Activated CD4-positive, alpha-beta T cell treated with anti-CD3 and anti-CD28 coated beads for 36 hours (primary cell): ENCODE measurements around the gene KCNK2. TPM values are rescaled to one million over a fixed set of nuclear protein-coding genes. Genes with fewer than 3 reads are reported as not detected.

Source experiments
- ATAC-seq: fragments of 200-7000 bp; cut with Tn5 transposase; one replicate; pipeline ENCODE4 v1.10.0; 2021; ENCODE audit warnings: mild to moderate bottlenecking, moderate library complexity
- CTCF ChIA-PET: fragments of 350-600 bp; sonication (Branson Sonifier 250); formaldehyde crosslinking; loops from one replicate; lab custom pipeline; 2021; ENCODE audit warnings: antibody characterized with exemption; lab: Charles Lee
- POLR2A ChIA-PET: fragments of 350-600 bp; sonication (Branson Sonifier 250); formaldehyde crosslinking; loops from one replicate; lab custom pipeline; 2021; ENCODE audit warnings: antibody characterized with exemption, inconsistent platforms; lab: Charles Lee
- DNase-seq: peaks from one replicate; pipeline ENCODE4 v3.0.0-alpha.2; 2020
- H3K27ac Mint-ChIP-seq: one replicate; pipeline ENCODE4 v1.8.0; 2021; ENCODE audit warnings: mixed read lengths
- H3K27me3 Mint-ChIP-seq: one replicate; pipeline ENCODE4 v1.8.0; 2021; ENCODE audit warnings: mixed read lengths
- H3K36me3 Mint-ChIP-seq: one replicate; pipeline ENCODE4 v1.8.0; 2021; ENCODE audit warnings: low read depth, mixed read lengths
- H3K4me1 Mint-ChIP-seq: one replicate; pipeline ENCODE4 v1.8.0; 2021; ENCODE audit warnings: mixed read lengths
- H3K4me3 Mint-ChIP-seq: one replicate; pipeline ENCODE4 v1.8.0; 2021; ENCODE audit warnings: mild to moderate bottlenecking, moderate library complexity, mixed read lengths
- H3K9me3 Mint-ChIP-seq: one replicate; pipeline ENCODE4 v1.8.0; 2021; ENCODE audit warnings: low read depth, mixed read lengths
- intact Hi-C, 2 experiments: fragments of 100-400 bp; cut with DNase I in 1 of 2; cut with micrococcal nuclease in 1 of 2; formaldehyde crosslinking; loops; one replicate each; pipeline versions ENCODE4 v1.14.2 to v1.15.1; 2022 to 2024; cut with DNase I, micrococcal nuclease
- total RNA-seq, 2 experiments: library from RNA; stranded (reverse); gene quantifications; one replicate each; pipeline ENCODE4 v1.2.3, GENCODE V29; 2021

KCNK2 gene
- total RNA-seq, 2 experiments from 2014 or later, result not detected

DNA sequence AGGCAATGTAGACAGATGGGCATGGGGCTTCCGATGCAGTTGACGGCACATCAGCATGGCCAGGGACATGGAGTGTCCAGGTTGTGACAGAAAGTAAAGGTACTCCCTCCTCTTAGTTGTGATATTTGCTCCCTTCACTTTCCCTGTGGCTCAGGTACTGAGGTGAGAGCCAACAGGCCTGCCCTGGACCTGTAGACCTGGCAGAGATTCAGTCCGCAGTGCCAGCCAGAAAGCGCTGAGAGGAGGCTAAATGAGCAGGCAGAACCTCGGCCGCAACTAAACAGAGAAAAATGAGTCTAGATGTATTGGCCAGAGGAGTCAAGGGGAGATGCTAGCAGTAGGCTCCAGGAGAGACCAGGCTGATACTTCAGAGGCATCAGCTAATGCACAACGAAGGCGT is 22.6 kb upstream of the KCNK2 start:
- DNase-seq (no peak), ATAC-seq (no peak)
- CTCF ChIA-PET, result no interaction called here
- peaks cover 4% of the 10 kb centered on the region for H3K27me3 Mint-ChIP-seq
- H3K27ac Mint-ChIP-seq, result no peak overlapping the region
- H3K4me1 Mint-ChIP-seq, result no peaks in the 10 kb centered on the region
- H3K4me3 Mint-ChIP-seq, result no peak overlapping the region
- intact Hi-C loops, result no loop called here
- no peaks in the 10 kb centered on the region for H3K36me3 Mint-ChIP-seq
- POLR2A ChIA-PET, result no interaction called here
- H3K9me3 Mint-ChIP-seq, result no peaks in the 10 kb centered on the region

DNA sequence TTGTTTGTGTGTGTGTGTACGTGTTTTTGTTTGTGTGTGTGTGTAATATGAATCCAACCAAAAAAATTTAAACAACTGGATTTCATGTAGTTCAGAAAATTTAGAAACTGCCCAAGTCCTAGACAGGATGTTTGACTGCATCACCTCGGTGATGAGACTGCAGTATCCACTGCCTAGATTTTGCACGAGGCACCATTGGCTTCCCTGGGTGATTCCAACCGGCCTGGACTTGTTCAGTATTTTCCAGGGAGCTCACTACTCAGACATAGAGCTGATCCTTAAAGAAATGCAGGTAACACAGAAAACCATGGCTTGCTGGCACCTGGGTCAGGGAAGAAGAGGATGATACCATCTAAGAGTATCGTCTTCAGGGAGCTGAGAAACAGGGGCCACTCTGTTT is 18.2 kb upstream of the KCNK2 start:
- ATAC-seq (no peak), DNase-seq (no peak)
- no peaks in the 10 kb centered on the region for H3K9me3 Mint-ChIP-seq
- H3K27ac Mint-ChIP-seq, result no peak overlapping the region
- H3K4me1 Mint-ChIP-seq, result no peaks in the 10 kb centered on the region
- no peaks in the 10 kb centered on the region for H3K36me3 Mint-ChIP-seq
- no peak overlapping the region for H3K4me3 Mint-ChIP-seq
- intact Hi-C loops, result no loop called here
- H3K27me3 Mint-ChIP-seq, result peaks cover 9% of the 10 kb centered on the region
- ChIA-PET CTCF (interaction anchor here (0.9 kb wide), 1 partner anchor 9 kb away, joined by 3 read pairs; no protein-coding TSS in a partner anchor), POLR2A (no interaction called here)

DNA sequence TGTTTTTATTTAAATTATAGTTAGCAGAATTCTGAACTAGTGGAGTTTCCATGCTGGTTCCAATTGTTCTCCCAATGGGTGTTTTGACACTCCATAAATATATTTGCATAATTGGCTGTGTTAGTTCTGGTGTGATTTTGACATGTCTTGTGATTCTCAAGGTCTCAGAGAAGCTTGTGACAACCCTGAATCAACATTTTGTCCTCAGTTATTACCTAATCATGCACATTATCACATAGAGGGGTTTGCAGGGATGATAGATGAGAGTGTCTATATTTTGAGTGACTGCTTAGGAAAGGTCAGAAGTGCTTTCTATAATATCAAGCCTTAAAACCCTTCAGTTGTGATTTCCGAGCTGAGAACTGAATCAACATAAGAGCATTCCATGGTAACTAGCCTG is 11.5 kb upstream of the KCNK2 start:
- no peak for DNase-seq
- Mint-ChIP-seq H3K4me3 (no peak overlapping the region), H3K27me3 (peaks cover 7% of the 10 kb centered on the region), H3K36me3 (no peaks in the 10 kb centered on the region), H3K4me1 (no peaks in the 10 kb centered on the region), H3K27ac (no peak overlapping the region), H3K9me3 (no peaks in the 10 kb centered on the region)
- POLR2A ChIA-PET, result no interaction called here
- CTCF ChIA-PET, result no interaction called here
- no peak for ATAC-seq
- intact Hi-C loops, result no loop called here

DNA sequence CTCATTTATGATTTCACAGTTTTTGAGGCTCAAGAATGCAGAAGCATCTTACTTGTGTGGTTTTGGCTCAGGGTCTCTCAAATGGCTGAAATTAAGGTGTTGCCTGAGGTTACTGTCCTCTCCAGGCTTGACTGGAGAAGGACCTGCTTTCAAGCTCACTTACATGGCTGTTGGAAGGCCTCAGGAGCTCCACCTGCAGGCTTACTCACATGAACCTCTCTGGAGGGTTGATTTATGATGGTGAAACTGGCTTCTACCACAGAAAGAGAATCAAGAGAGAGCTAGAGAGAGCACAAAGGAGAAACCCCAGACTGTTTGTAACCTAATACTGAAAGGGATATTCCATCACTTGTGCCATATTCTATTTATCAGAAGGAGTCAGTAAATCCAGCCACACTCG is 6.2 kb upstream of the KCNK2 start:
- H3K4me1 Mint-ChIP-seq, result no peaks in the 10 kb centered on the region
- intact Hi-C loops, result no loop called here
- peaks cover 19% of the 10 kb centered on the region for H3K27me3 Mint-ChIP-seq
- H3K9me3 Mint-ChIP-seq, result no peaks in the 10 kb centered on the region
- peak; percentile 34 for DNase-seq
- no peaks in the 10 kb centered on the region for H3K36me3 Mint-ChIP-seq
- peak; percentile 61 for ATAC-seq
- ChIA-PET POLR2A (no interaction called here), CTCF (interaction anchor here (1.6 kb wide), 1 partner anchor 9 kb away, joined by 5 read pairs; no protein-coding TSS in a partner anchor)
- H3K27ac Mint-ChIP-seq, result no peak overlapping the region
- no peak overlapping the region for H3K4me3 Mint-ChIP-seq

DNA sequence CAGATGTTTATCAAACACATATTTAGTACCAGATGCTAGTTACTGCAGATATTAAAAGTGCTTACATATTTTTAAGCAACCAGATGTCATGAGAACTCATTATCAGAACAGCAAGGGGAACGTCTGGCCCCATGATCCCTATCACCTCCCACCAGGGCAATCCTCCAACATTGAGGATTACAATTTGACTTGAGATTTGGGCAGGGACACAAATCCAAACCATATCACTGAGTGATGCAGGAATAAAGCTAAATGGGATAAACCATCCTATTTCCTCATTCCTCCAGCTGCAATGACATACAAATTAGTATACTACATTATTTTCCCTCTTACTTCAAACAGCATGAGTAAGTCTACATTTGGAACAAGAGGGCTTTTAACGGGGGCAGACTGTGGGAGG is 3.1 kb upstream of the KCNK2 start:
- H3K4me3 Mint-ChIP-seq, result no peak overlapping the region
- intact Hi-C loops, result no loop called here
- peaks cover 35% of the 10 kb centered on the region for H3K27me3 Mint-ChIP-seq
- ATAC-seq (no peak), DNase-seq (no peak)
- H3K4me1 Mint-ChIP-seq, result peaks cover 8% of the 10 kb centered on the region
- no peak overlapping the region for H3K27ac Mint-ChIP-seq
- CTCF ChIA-PET, result no interaction called here
- POLR2A ChIA-PET, result no interaction called here
- no peaks in the 10 kb centered on the region for H3K36me3 Mint-ChIP-seq
- no peaks in the 10 kb centered on the region for H3K9me3 Mint-ChIP-seq

DNA sequence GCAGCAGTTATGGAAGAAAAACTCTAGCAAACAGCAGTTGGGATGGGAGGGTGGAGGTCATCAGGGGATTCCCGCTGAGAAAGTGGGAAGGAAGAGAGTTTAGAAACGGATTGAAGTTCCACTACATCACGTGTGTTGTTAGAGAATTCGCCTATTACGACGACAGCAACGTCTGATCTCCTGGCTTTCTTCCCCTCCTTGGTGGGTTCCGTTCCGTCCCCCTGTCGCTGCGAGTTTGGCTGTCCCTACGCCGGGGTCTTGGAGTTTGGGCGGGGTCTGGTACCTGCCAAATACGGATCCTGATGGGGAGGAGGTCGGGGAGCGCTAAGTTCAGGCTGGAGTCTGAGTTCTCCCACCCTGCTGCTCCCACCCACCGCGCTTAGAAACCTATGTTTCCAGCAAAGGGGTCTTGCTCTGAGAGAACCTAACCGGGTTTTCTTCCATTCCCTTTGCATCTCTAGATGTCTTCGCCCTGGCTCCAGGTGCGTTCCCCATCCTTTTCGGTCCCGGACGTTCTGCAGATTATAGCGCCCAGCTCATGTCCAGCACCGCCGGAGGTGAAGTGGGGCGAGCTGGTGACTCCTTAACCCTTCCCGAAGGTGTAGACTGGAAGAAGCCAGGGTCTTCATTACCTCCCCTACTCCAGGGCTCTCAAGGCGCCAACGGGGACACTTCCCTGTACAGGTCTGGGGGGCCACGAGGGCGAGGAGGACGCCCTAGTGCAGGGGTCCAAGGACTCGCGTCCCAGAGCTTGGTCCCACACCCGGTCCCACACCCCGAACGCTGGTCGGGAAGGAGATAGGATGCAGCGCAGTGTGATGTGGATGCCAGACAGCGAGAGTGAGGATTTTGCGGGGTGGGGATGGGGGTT is 641 bp upstream of the KCNK2 start:
- Mint-ChIP-seq H3K9me3 (no peaks in the 10 kb centered on the region), H3K4me1 (peaks cover 8% of the 10 kb centered on the region), H3K4me3 (peak overlapping the region; percentile 30), H3K27ac (no peak overlapping the region), H3K27me3 (peaks cover 44% of the 10 kb centered on the region), H3K36me3 (no peaks in the 10 kb centered on the region)
- ChIA-PET CTCF (no interaction called here), POLR2A (interaction anchor here (0.5 kb wide), 1 partner anchor 225 kb away, joined by 3 read pairs; no protein-coding TSS in a partner anchor)
- intact Hi-C loops, result no loop called here
- ATAC-seq (no peak), DNase-seq (no peak)

DNA sequence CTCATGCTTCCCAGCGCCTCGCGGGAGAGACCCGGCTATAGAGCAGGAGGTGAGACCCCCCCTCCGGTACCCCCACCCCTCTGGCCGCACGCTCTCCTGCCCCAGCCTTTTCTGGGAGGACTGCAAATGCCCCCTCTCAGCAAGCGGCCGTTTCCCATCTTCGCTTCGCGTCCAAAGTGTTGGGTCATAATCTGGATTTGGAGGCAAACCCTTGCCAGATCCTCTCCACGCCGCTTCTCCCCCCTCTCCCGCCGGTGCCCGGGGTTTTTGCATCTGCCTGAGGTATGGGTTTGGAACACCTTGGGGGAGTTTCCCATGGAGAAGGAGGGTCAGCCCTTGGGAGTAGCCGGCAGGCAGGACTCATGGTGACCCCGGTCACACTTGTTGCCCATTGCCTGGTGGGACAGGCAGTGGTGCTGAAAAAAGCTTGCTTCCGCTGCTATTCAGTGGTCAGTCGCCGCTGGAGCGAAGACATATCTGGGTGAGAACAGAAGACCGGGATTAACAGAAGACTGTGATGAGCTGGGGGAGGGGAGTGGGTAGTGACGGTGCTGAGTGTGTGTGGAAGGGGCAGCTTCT is 935 bp downstream of the KCNK2 start:
- peaks cover 54% of the 10 kb centered on the region for H3K27me3 Mint-ChIP-seq
- peaks cover 8% of the 10 kb centered on the region for H3K4me1 Mint-ChIP-seq
- ChIA-PET POLR2A (no interaction called here), CTCF (interaction anchor here (0.6 to 1.0 kb wide), 2 partner anchors 9 to 21 kb away, joined by 3 read pairs; no protein-coding TSS in a partner anchor)
- intact Hi-C loops, result no loop called here
- no peaks in the 10 kb centered on the region for H3K9me3 Mint-ChIP-seq
- no peak for ATAC-seq
- H3K27ac Mint-ChIP-seq, result no peak overlapping the region
- H3K4me3 Mint-ChIP-seq, result peak overlapping the region; percentile 26
- DNase-seq, result peak; percentile 6
- no peaks in the 10 kb centered on the region for H3K36me3 Mint-ChIP-seq

DNA sequence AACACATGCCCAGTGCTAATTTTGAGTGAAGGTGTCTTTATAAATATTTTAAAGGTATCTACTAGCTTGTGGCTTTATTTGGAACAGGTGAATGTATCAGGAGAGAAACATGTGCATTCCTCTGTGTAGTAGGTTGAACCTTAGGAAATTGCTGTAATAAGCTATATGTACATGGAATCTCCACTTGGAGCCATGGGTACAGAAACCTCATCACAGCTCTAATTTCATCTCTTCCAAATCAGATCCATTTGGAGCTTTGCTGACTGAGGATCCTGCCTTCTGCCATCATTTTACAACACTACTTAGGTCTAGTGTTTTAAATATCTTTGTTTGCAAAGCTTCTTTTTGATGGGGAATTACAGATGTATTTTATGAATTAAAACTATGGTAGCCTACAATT is 2.1 kb downstream of the KCNK2 start:
- intact Hi-C loops, result no loop called here
- H3K27me3 Mint-ChIP-seq, result peaks cover 57% of the 10 kb centered on the region

DNA sequence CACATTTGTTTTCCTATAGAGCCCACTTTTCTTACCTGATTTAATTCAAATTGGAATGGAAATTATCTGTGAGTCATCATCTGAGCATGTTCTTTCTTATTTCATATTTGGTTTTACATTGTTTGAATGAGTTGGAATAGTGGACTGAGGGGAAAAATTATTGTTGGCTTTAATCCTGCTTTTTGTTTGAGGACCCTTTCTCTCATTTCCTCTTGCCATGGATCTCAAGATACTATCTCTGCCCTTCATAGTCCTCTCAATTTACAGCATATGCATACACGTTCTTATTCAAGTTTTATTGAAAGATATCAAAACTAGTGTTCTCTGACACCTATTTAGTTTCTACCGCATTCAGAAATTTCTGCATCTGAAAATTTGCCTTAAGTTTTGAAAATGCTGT is 5.1 kb downstream of the KCNK2 start:
- no peak for DNase-seq
- Mint-ChIP-seq H3K4me1 (peaks cover 4% of the 10 kb centered on the region), H3K9me3 (no peaks in the 10 kb centered on the region), H3K36me3 (no peaks in the 10 kb centered on the region), H3K27me3 (peaks cover 41% of the 10 kb centered on the region), H3K27ac (no peak overlapping the region), H3K4me3 (no peak overlapping the region)
- ChIA-PET POLR2A (no interaction called here), CTCF (no interaction called here)
- no peak for ATAC-seq
- intact Hi-C loops, result no loop called here

More for the DNA sequence above, 2.1 kb downstream of the KCNK2 start:
- H3K4me3 Mint-ChIP-seq, result no peak overlapping the region
- H3K4me1 Mint-ChIP-seq, result peaks cover 8% of the 10 kb centered on the region
- POLR2A ChIA-PET, result interaction anchor here (0.6 kb wide), 1 partner anchor 491 kb away, joined by 4 read pairs; no protein-coding TSS in a partner anchor
- no peak overlapping the region for H3K27ac Mint-ChIP-seq
- no peak for DNase-seq
- ATAC-seq, result no peak
- no peaks in the 10 kb centered on the region for H3K9me3 Mint-ChIP-seq
- H3K36me3 Mint-ChIP-seq, result no peaks in the 10 kb centered on the region
- CTCF ChIA-PET, result interaction anchor here (1.0 to 1.3 kb wide), 2 partner anchors 8 to 20 kb away, joined by 3 to 5 read pairs; no protein-coding TSS in a partner anchor

DNA sequence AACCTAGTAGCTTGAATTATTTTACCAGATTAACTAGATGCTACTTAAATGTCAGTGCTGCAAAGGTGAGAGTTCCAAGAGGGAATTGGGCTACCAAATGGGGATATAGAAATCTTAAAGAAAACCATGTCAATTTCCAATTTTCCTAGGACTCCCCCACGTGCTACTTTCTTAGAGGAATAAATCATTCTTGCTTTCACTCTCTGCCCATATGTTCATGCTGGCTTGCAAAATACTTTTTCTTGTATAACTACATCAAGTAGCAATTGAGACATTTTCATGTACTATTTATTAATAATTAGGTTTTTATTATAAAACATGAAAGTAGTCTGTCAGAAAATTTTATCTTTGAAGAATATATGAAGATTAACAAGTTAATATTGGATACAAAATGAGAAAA is 11.8 kb downstream of the KCNK2 start:
- Mint-ChIP-seq H3K4me3 (no peak overlapping the region), H3K36me3 (no peaks in the 10 kb centered on the region), H3K27ac (no peak overlapping the region), H3K27me3 (peaks cover 13% of the 10 kb centered on the region), H3K9me3 (no peaks in the 10 kb centered on the region), H3K4me1 (no peaks in the 10 kb centered on the region)
- ATAC-seq (no peak), DNase-seq (no peak)
- POLR2A ChIA-PET, result no interaction called here
- intact Hi-C loops, result no loop called here
- CTCF ChIA-PET, result no interaction called here

DNA sequence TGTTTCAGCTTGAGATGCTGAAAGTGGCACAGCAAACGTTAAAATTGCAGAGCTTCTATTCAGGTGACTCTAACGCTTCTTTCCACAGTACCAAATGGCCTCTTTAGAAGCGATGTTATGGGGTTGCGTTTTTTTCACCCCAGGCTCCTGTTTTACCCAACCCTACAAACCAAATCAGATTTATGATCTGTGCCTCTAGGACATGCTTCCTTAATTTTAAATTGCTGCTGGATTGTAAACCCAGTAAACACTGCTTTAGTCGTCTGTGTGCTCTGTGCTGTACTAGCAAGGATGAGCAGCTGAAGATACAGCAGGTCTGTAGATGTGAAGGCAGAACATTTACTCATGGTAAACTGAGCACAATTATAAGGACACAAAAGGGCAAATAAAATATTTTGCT is 13.0 kb downstream of the KCNK2 start:
- no peak for DNase-seq
- ATAC-seq, result no peak
- no peak overlapping the region for H3K4me3 Mint-ChIP-seq
- H3K27me3 Mint-ChIP-seq, result peaks cover 13% of the 10 kb centered on the region
- CTCF ChIA-PET, result no interaction called here
- no peaks in the 10 kb centered on the region for H3K36me3 Mint-ChIP-seq
- no peaks in the 10 kb centered on the region for H3K4me1 Mint-ChIP-seq
- POLR2A ChIA-PET, result no interaction called here
- H3K9me3 Mint-ChIP-seq, result no peaks in the 10 kb centered on the region
- H3K27ac Mint-ChIP-seq, result no peak overlapping the region
- intact Hi-C loops, result no loop called here

DNA sequence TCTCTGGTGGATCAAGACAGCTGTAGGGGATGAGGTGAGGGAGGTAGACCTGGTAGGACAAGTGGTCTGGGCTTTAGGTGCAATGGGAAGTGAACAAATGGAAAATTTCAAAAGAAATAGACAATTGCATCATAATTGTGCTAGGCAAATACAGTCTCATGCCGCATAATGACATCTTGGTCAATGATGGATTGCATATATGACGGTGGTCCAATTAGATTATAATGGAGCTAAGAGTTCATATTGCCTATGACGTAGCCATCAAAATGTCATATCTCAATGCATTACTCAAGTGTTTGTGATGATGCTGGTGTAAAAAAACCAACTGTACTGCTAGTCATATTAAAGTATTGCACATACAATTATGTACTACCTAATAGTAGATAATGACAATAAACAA is 19.0 kb downstream of the KCNK2 start:
- CTCF ChIA-PET, result no interaction called here
- Mint-ChIP-seq H3K27ac (no peak overlapping the region), H3K36me3 (no peaks in the 10 kb centered on the region), H3K27me3 (peaks cover 10% of the 10 kb centered on the region), H3K4me1 (no peaks in the 10 kb centered on the region), H3K4me3 (no peak overlapping the region), H3K9me3 (no peaks in the 10 kb centered on the region)
- DNase-seq (no peak), ATAC-seq (no peak)
- POLR2A ChIA-PET, result no interaction called here
- intact Hi-C loops, result no loop called here
